Stimulated activated naive CD8-positive, alpha-beta T cell treated with anti-CD3 and anti-CD28 coated beads, Interleukin-15, Interleukin-2, amounts not matched to agents 100 ng/mL and 50 ng/mL, for 24 hours (primary cell): ENCODE measurements around the gene ZNF526.

Source experiments
- H3K27ac Mint-ChIP-seq: one replicate; pipeline ENCODE4 v1.8.0; 2021; ENCODE audit warnings: mild to moderate bottlenecking, mixed read lengths
- H3K27me3 Mint-ChIP-seq: one replicate; pipeline ENCODE4 v1.8.0; 2021; ENCODE audit warnings: mixed read lengths
- H3K36me3 Mint-ChIP-seq: one replicate; pipeline ENCODE4 v1.8.0; 2021; ENCODE audit warnings: low read depth, mixed read lengths
- H3K4me1 Mint-ChIP-seq: one replicate; pipeline ENCODE4 v1.8.0; 2021; ENCODE audit warnings: low read depth, mixed read lengths
- H3K4me3 Mint-ChIP-seq: one replicate; pipeline ENCODE4 v1.8.0; 2021; ENCODE audit warnings: mild to moderate bottlenecking, mixed read lengths
- H3K9me3 Mint-ChIP-seq: one replicate; pipeline ENCODE4 v1.8.0; 2021; ENCODE audit warnings: mixed read lengths

The ZNF526 gene

DNA sequence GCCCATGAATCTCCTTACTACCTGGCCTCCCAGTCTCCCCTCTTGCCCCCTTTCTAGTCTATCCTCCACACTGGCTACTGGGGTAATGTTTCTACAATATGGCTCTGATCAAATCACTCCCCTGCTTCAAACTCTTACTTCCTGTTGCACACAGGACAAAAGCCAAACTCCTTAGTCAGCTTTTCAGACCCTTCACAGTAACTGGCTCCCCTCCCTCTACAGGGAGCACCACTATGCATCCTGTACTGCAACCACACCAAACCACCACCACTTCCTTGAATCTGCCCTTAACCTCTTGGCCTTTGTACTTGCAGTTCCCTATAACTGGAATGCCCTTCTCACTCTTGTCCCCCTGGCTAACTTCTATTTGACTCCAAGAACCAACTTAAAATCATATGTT, 34.8 kb upstream of the ZNF526 start:
- H3K27ac Mint-ChIP-seq, result peak overlapping the region; percentile 22
- peaks cover 42% of the 10 kb centered on the region for H3K4me1 Mint-ChIP-seq
- H3K27me3 Mint-ChIP-seq, result no peaks in the 10 kb centered on the region
- H3K36me3 Mint-ChIP-seq, result no peaks in the 10 kb centered on the region
- no peak overlapping the region for H3K4me3 Mint-ChIP-seq
- H3K9me3 Mint-ChIP-seq, result no peaks in the 10 kb centered on the region

GRCh38 chr19:42188665-42189064, 31.4 kb upstream of the ZNF526 start:
- Mint-ChIP-seq H3K4me1 (peaks cover 49% of the 10 kb centered on the region), H3K27me3 (no peaks in the 10 kb centered on the region), H3K36me3 (peaks cover 4% of the 10 kb centered on the region), H3K27ac (no peak overlapping the region), H3K9me3 (peaks cover 2% of the 10 kb centered on the region), H3K4me3 (no peak overlapping the region)

- Mint-ChIP-seq H3K4me3 (no peak overlapping the region), H3K27me3 (no peaks in the 10 kb centered on the region), H3K9me3 (peaks cover 4% of the 10 kb centered on the region), H3K36me3 (peaks cover 9% of the 10 kb centered on the region), H3K4me1 (peaks cover 50% of the 10 kb centered on the region), H3K27ac (no peak overlapping the region)
Observed at GRCh38 chr19:42189133-42189532, 31.0 kb upstream of the ZNF526 start.

GRCh38 chr19:42191330-42191729, 28.8 kb upstream of the ZNF526 start:
- H3K4me1 Mint-ChIP-seq, result peaks cover 38% of the 10 kb centered on the region
- H3K9me3 Mint-ChIP-seq, result peaks cover 4% of the 10 kb centered on the region
- no peak overlapping the region for H3K4me3 Mint-ChIP-seq
- H3K27ac Mint-ChIP-seq, result peak overlapping the region; percentile 10
- no peaks in the 10 kb centered on the region for H3K27me3 Mint-ChIP-seq
- H3K36me3 Mint-ChIP-seq, result peaks cover 15% of the 10 kb centered on the region

DNA sequence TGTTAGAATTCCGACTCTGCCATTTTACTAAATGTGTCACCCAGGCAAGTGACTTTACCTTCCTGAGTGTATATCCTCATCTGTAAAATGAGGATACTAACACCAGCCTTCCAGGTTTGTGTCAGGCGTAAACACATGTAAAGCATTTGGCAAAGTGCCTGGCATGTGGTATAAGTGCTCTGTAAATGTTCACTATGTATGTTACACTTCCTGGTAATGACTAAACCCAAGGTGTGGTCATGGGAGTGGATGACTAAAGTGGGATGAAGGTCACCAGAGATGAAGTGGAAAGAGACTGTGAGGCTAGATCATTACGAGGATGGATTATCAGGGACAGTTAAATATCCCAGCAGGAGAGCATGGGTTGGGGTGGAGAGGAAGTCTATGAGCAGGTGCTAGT, 28.3 kb upstream of the ZNF526 start:
- no peaks in the 10 kb centered on the region for H3K27me3 Mint-ChIP-seq
- H3K4me3 Mint-ChIP-seq, result no peak overlapping the region
- peaks cover 4% of the 10 kb centered on the region for H3K9me3 Mint-ChIP-seq
- peaks cover 20% of the 10 kb centered on the region for H3K36me3 Mint-ChIP-seq
- peaks cover 42% of the 10 kb centered on the region for H3K4me1 Mint-ChIP-seq
- peak overlapping the region; percentile 10 for H3K27ac Mint-ChIP-seq

DNA sequence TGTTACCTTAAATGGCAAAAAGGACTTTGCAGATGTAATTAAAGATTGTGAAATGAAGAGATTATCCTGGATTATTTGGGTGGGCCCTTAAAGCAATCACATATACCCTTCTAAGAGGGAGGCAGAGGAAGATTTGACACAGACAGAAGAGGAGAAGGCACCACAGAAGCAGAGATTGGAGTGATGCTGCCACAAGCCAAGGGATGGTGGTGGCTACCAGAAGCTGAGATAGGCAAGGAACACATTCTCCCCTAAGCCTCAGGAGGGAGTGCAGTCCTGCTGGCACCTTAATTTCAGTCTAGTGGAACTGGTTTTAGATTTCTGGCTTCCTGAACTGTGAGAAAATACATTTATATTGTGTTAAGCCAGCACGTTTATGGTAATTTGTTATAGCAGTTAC, 26.8 kb upstream of the ZNF526 start:
- H3K4me1 Mint-ChIP-seq, result peaks cover 52% of the 10 kb centered on the region
- no peaks in the 10 kb centered on the region for H3K27me3 Mint-ChIP-seq
- peaks cover 4% of the 10 kb centered on the region for H3K9me3 Mint-ChIP-seq
- H3K36me3 Mint-ChIP-seq, result peaks cover 26% of the 10 kb centered on the region
- H3K4me3 Mint-ChIP-seq, result no peak overlapping the region
- H3K27ac Mint-ChIP-seq, result no peak overlapping the region

DNA sequence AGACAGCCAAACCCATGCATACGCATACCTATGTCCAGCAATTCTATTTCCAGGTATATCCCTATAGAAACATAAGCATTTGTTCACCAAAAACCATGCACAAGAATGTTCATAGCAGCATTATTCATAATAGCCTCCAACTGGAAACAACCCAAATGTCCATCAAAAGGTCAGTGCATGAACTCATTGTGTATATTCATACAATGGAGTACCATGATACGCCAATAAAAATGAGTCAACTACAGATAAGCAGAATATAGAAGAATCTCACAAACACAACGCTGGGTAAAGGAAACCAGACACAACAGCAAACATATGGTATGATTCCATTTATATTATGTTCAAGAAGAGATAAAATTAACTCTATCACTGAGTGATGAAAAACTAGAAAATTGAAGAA, 26.4 kb upstream of the ZNF526 start:
- H3K4me3 Mint-ChIP-seq, result no peak overlapping the region
- H3K4me1 Mint-ChIP-seq, result peaks cover 55% of the 10 kb centered on the region
- peaks cover 4% of the 10 kb centered on the region for H3K9me3 Mint-ChIP-seq
- no peaks in the 10 kb centered on the region for H3K27me3 Mint-ChIP-seq
- H3K36me3 Mint-ChIP-seq, result peaks cover 29% of the 10 kb centered on the region
- no peak overlapping the region for H3K27ac Mint-ChIP-seq

DNA sequence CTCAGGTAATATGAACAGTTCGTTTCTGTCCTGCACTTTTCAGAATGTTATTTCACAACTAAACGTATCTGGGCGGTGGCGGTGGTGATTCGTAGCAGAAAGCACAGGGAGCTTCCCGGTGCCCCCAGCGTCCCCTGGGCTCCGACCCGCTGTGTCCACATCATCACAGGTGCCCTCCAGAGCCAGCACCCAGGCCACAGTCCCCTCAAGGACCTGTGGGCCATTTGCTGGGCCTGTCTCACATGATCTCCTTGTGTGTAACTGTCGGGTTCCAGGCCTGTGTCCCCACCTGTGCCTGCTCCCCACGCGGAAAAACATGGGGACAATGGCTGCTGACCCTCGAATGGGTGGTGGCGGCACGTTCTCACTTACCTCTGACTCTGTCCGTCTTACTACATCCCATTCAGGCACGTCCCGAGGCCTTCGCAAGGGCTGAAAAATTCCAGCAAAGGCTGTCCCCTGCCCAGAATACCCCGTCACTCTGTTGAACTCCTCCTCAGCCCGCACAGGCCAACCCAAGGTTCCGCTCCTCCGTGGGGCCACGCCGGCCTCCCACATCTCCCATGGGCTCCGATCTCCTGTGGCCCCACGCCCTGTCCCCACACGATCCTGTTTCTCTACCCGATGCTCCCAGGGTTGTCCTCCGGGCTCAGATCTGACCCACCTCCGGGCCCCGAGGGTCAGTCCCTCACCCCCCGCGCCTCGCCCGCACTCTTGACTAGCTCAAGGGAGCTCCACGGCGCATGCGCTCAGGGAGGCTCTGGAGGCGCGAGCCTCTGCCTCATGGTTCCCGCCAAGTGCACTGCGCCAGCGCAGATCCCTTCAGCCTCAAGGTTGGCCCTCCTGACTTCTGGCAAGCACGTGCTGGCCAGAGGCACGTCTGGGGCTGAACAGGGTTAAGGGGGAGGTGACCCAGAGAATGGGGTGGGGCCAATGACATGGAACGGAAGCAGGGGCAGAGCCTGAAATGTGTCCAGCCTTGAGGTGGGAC, 23.8 kb upstream of the ZNF526 start:
- Mint-ChIP-seq H3K27ac (no peak overlapping the region), H3K9me3 (peaks cover 4% of the 10 kb centered on the region), H3K36me3 (peaks cover 42% of the 10 kb centered on the region), H3K4me3 (no peak overlapping the region), H3K4me1 (peaks cover 73% of the 10 kb centered on the region), H3K27me3 (no peaks in the 10 kb centered on the region)

- Mint-ChIP-seq H3K27me3 (no peaks in the 10 kb centered on the region), H3K27ac (peak overlapping the region; percentile 52), H3K9me3 (peaks cover 4% of the 10 kb centered on the region)
Observed at GRCh38 chr19:42197375-42197817, 22.7 kb upstream of the ZNF526 start.

DNA sequence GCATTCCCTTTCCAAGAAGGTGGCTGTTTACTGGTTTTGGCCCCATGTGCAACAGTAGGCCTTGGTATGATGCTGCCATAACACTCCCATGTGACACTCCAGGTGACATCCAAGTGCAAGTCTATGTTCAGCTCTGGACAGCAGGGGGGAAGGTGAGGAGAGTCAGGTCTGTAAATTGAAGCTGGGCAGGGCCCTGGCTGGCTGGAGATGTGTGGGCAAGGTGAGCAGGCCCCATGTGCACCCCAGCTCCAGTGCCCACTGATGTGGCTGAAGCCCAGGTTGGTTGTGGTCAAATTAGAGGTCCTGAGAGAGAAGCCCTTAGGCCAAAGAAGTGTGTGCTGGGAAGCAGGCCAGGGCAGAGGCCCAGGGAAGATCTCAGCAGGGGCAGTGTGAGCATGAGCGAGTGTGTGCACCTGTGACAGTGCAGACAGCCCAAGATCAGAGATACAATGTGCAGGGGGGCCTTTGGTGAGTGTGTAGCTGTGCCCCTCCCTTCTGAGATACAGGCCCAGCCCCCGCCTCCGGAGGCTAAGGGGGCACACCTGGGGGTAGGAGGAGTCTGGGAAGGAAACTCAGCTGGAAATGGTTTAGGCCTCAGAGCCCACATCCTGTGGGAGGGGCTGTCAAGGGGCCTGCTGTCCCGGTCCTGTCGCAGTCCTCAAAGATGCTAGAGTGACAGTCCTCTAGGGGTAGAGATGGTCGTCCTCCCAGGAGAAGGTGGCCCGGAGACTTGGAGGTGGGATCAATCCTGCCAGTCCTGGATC, 21.3 kb upstream of the ZNF526 start:
- H3K27me3 Mint-ChIP-seq, result no peaks in the 10 kb centered on the region
- peak overlapping the region; percentile 50 for H3K4me3 Mint-ChIP-seq
- peak overlapping the region; percentile 89 for H3K27ac Mint-ChIP-seq
- H3K9me3 Mint-ChIP-seq, result peaks cover under 1% of the 10 kb centered on the region
- peaks cover 78% of the 10 kb centered on the region for H3K4me1 Mint-ChIP-seq
- H3K36me3 Mint-ChIP-seq, result peaks cover 56% of the 10 kb centered on the region

More at GRCh38 chr19:42197375-42197817, 22.7 kb upstream of the ZNF526 start:
- Mint-ChIP-seq H3K4me3 (peak overlapping the region; percentile 5), H3K4me1 (peaks cover 73% of the 10 kb centered on the region), H3K36me3 (peaks cover 49% of the 10 kb centered on the region)

GRCh38 chr19:42199440-42200115, 20.5 kb upstream of the ZNF526 start:
- peak overlapping the region; percentile 89 for H3K27ac Mint-ChIP-seq
- H3K4me1 Mint-ChIP-seq, result peaks cover 83% of the 10 kb centered on the region
- H3K27me3 Mint-ChIP-seq, result no peaks in the 10 kb centered on the region
- peak overlapping the region; percentile 50 for H3K4me3 Mint-ChIP-seq
- H3K9me3 Mint-ChIP-seq, result no peaks in the 10 kb centered on the region
- H3K36me3 Mint-ChIP-seq, result peaks cover 55% of the 10 kb centered on the region

GRCh38 chr19:42200116-42200715, 19.9 kb upstream of the ZNF526 start:
- peak overlapping the region; percentile 50 for H3K4me3 Mint-ChIP-seq
- peaks cover 89% of the 10 kb centered on the region for H3K4me1 Mint-ChIP-seq
- peak overlapping the region; percentile 97 for H3K27ac Mint-ChIP-seq
- no peaks in the 10 kb centered on the region for H3K9me3 Mint-ChIP-seq
- H3K27me3 Mint-ChIP-seq, result no peaks in the 10 kb centered on the region
- H3K36me3 Mint-ChIP-seq, result peaks cover 61% of the 10 kb centered on the region

DNA sequence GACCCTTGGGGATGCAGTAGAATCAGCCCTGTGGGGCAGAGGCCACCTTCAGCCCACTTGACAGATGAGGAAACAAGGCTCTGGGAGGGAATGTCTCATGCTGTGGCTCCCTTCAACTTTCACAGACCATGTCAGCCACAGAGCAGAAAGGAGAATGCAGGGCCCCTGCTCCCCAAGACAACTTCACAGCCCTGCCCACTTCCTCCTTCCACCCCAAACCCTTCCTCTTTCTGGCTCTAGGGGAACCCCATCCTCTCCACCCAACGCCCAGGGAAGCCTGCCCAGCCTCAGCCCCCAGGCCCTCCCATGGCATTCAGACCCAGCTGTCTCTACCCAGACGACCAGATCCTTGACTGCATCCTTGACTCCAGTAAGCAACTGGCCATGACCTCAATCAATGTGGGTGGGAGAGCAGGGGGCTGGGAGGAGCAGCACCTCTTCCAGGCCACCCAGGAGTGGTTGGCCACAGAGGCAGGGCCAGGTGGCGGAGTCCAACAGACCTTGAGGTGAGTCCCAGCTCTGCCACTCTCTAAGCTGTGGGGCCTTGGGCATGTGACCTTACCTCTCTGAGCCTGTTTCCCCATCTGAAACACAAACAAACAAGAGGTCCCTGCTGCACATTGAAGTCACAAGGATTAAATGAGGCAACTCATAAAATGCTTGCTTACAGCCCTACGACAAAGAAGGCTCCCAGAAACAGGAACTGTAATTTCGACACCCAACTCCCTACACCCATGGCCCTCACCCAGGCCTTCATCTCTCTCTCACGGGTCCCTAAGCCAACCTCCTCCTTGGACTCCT, 18.4 kb upstream of the ZNF526 start:
- Mint-ChIP-seq H3K9me3 (no peaks in the 10 kb centered on the region), H3K27me3 (no peaks in the 10 kb centered on the region), H3K4me1 (peaks cover 87% of the 10 kb centered on the region), H3K4me3 (peak overlapping the region; percentile 76), H3K27ac (peak overlapping the region; percentile 97), H3K36me3 (peaks cover 65% of the 10 kb centered on the region)
